Cardiac fibroblast (primary cell): ENCODE results near the gene ORC2.
"Not testable (repeated sequence)": the region's sequence is repeated elsewhere in the genome, so short reads cannot be mapped to it uniquely, and the experiment has no call there.

Source experiments
- DNase-seq, 2 donors: peaks; one replicate each; pipeline versions ENCODE4 v3.0.0 to v3.0.0-alpha.2; 2010; ENCODE audit warnings: low read depth in 2 of 2
- H3K4me3 ChIP-seq, 2 donors: replicated peaks in 1 of 2; 1 replicate in 1 of 2; 2 replicates in 1 of 2; pipeline ENCODE4 v1.5.1; 2011; ENCODE audit warnings: low read depth in 2 of 2, low read length in 2 of 2, mild to moderate bottlenecking in 2 of 2, moderate library complexity in 1 of 2
- CTCF ChIP-seq: IDR thresholded peaks from one replicate; pipeline ENCODE4 v1.5.1; 2011; ENCODE audit warnings: low read depth, mild to moderate bottlenecking, low read length, inconsistent platforms

The ORC2 gene

DNA sequence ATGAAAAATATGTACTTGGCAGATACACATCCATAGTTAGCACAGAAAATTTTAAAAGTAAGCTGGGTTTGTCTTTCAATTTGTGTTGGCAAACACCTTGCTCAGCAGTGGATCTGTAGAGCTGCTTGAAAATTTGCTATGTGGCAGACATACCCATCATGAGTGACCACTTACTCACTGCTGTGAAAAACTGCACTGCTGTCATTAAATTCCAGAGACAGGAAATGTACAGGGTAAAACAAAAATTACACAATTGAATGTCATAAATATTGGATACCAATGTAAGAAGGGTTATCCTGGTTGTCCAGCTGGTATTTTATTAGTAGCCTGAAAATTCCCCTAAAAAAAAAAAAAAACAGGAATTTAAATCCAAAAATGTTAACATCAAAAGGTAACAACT is 49.8 kb downstream of the ORC2 start:
- no peak overlapping the region for H3K4me3 ChIP-seq
- peak; percentile 24 to 81 for DNase-seq
- TF ChIP-seq CTCF = no peak

- no peak overlapping the region for H3K4me3 ChIP-seq
- no peak for TF ChIP-seq CTCF
- no peak for DNase-seq
Measured at GRCh38 chr2:200909958-200910357, 53.5 kb downstream of the ORC2 start.

- DNase-seq = peak; percentile 82 to 84
- TF ChIP-seq CTCF = peak; percentile 73
- H3K4me3 ChIP-seq = no peak overlapping the region
Measured at GRCh38 chr2:200905618-200906296, 57.7 kb downstream of the ORC2 start.

DNA sequence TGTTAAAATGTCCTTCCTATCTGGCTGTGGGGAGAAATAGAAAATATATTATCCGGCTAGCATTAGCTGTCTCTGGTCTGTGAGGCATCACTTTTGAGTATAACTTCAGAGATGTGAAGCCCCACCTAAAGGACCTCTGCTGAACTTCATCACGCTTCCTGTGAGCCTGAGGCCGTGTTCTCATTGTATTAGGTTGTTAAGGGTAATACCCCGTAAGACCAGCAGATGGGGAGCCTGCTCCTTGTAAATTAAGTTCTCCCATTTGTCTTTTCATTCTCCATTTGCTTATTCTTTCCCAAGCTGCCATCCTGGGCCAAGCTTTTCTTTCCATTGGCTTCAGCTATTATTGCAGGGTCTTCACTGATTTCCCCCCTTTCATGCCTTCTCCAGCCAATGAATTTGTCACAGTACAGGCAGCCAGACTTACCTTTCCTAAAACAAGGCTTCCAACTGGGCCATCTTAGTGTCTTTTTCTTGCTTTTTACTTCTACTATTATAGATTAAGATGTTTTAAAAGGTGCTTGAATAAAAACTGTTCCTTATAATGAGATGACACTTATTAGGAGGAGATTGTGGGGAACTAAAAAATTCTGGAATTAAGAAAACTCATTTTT is 61.9 kb downstream of the ORC2 start:
- no peak overlapping the region for H3K4me3 ChIP-seq
- peak; percentile 86 for TF ChIP-seq CTCF
- peak; percentile 93 to 95 for DNase-seq

GRCh38 chr2:200899482-200899881 is 64.0 kb downstream of the ORC2 start:
- no peak for DNase-seq
- no peak overlapping the region for H3K4me3 ChIP-seq
- no peak for TF ChIP-seq CTCF

DNA sequence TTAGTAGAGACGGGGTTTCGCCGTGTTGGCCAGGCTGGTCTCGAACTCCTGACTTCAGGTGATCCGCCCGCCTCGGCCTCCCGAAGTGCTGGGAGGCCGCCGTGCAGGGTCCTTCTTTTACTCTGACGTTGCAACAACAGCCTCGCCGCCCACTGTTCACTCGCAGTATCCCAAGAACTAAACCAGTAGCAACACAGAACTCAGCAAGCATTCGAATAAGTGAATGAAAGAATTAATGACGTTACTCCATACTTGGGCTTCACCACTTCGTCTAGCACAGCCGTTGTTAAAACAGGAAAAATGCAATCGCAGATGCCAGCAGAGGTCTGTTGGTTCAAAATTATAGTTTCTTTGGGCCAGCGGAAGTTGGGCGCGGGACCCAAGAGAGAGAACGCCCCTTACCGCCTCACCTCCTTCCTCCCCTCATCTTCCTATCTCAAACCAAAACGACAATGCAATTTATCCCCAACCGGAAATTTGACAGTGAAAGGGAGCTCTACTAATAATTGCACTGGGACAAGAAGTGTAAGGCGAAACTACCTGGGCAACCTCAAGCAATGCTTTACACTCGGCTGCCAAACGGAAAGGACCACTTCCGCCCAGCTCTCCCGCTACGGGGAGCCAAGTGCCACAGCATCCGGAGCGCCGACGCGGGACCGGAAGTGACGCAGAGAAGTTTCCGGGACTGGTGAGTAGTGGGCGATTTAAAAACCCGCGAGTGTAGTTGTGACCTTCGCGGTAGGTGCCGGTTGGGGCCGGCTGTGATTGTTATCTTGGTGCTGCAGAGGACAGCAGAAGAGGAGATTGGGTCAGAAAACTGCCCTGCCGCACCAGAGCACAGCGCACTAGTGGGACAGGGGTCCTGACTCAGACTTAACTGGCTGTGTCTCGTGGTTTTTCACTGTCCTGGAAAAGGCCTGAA is 74.5 kb downstream of the ORC2 start, which contains the start of the genes NIF3L1 and PPIL3:
Gene NIF3L1 (plus strand): TSS at position 668 of the 922 bp plus-strand sequence. CDS start 2,573 bp downstream, outside the sequence.
Gene PPIL3 (minus strand): TSS at position 374 of the 922 bp plus-strand sequence. CDS start 1,462 bp downstream, outside the sequence.
- DNase-seq = peak; percentile 98 to 99
- peak within 1 kb of the TSS; percentile 85 to 97 for H3K4me3 ChIP-seq
- no peak for TF ChIP-seq CTCF

DNA sequence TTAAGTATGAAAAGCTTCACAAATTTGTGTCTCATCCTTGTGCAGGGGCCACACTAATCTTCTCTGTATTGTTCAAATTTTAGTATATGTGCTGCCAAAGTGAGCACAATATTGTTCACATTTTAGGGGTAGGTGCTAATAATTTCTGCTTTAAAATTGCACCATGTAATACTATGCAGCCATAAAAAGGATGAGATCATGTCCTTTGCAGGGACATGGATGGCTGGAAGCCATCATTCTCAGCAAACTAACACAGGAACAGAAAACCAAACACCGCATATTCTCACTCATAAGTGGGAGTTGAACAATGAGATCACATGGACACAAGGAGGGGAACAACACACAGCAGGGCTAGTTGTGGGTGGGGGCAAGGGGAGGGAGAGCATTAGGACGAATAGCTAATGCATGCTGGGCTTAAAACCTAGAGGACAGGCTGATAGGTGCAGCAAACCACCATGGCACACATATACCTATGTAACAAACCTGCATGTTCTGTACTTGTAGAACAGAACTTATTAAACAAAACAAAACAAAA is 81.7 kb downstream of the ORC2 start:
- not testable (repeated sequence) for DNase-seq, H3K4me3 ChIP-seq
